Hematopoietic multipotent progenitor cell treated with erythropoietin and hydrocortisone succinate and interleukin-3 and kit ligand, for 15 days (in vitro differentiated cells): ENCODE results near the gene NCLN.
A peak's percentile ranks its signal among the peaks of the same experiment; 100 is the strongest.
"Not testable (repeated sequence)": the region's sequence is repeated elsewhere in the genome, so short reads cannot be mapped to it uniquely, and the experiment has no call there.

Experiments used
- DNase-seq: peaks from one replicate; pipeline ENCODE4 v3.0.0-alpha.2; 2015; ENCODE audit warnings: low spot score

The NCLN gene, protein sequence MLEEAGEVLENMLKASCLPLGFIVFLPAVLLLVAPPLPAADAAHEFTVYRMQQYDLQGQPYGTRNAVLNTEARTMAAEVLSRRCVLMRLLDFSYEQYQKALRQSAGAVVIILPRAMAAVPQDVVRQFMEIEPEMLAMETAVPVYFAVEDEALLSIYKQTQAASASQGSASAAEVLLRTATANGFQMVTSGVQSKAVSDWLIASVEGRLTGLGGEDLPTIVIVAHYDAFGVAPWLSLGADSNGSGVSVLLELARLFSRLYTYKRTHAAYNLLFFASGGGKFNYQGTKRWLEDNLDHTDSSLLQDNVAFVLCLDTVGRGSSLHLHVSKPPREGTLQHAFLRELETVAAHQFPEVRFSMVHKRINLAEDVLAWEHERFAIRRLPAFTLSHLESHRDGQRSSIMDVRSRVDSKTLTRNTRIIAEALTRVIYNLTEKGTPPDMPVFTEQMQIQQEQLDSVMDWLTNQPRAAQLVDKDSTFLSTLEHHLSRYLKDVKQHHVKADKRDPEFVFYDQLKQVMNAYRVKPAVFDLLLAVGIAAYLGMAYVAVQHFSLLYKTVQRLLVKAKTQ

DNA sequence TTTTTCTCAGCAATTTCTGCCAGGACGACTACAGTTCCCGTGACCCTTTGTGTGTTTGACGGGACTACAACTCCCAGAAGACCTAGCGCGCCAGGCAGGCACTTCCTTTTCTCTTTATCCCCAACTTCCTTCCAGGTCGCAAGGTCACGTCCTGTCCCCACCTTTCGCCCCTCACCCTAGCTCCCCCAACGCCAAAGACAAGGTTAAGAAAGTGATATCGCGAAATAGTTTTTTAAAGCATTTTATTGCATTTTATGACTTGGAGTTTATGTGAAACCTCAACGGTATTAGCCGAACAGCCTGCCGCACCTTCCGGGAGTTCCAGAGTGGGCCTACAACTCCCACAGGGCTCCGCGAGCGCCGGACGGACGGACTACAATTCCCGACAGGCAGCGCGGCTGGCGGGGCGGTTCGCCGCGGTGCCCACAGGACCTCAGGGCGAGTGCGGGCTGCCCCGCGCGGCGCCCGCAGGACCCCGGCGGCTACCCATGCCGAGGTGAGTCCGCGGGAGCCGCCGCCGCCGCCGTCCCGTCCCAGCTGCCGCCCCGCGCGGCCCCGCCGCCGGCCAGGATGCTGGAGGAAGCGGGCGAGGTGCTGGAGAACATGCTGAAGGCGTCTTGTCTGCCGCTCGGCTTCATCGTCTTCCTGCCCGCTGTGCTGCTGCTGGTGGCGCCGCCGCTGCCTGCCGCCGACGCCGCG lies at the start of gene NCLN:
NCLN (plus strand) TSS at position 470 of the 699 bp plus-strand sequence; CDS start at position 571, 101 bp downstream.
- peak; percentile 94 for DNase-seq

DNA sequence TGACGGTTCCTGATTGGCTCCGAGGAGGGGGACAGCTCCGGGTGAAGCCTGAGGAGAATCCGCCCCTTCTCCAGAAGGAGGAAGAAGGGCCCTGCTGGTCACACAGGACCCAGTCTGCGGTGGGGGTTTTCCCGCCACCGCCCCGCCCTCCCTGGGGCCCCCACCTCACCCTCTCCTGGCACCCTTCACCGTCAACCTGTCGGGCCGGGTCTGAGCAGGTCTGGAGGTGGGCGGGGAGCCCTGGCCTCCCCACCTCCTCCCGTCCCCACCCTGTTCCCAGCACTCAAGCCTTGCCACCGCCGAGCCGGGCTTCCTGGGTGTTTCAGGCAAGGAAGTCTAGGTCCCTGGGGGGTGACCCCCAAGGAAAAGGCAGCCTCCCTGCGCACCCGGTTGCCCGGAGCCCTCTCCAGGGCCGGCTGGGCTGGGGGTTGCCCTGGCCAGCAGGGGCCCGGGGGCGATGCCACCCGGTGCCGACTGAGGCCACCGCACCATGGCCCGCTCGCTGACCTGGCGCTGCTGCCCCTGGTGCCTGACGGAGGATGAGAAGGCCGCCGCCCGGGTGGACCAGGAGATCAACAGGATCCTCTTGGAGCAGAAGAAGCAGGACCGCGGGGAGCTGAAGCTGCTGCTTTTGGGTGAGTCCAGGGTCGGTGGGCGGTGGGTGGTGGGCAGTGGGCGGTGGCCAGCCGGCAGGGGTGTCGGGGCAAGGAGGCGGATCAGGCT lies 49.6 kb upstream of the NCLN start, which contains the start of gene GNA15:
GNA15 (plus strand) TSS at position 73 of the 723 bp plus-strand sequence; CDS start at position 491, 418 bp downstream.
- DNase-seq = peak; percentile 9

DNA sequence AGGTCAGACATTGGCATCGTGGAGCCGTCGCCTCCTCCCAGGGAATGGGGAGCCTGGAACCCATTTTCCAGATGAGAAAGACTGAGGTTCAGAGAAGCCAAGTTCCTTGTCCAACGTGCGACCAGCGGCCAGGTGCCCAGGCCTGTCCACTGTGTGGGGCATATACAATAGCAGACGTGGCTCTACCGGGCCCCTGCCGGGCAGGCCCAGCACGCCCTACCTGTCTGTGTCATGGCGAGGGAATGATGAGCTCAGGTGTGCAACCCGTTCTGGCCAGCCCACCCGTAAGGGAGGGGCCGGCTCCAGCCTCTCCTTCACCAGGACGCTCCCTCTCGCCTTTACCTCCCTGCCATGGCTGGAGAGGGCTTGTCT lies 49.1 kb upstream of the NCLN start:
- no peak for DNase-seq

DNA sequence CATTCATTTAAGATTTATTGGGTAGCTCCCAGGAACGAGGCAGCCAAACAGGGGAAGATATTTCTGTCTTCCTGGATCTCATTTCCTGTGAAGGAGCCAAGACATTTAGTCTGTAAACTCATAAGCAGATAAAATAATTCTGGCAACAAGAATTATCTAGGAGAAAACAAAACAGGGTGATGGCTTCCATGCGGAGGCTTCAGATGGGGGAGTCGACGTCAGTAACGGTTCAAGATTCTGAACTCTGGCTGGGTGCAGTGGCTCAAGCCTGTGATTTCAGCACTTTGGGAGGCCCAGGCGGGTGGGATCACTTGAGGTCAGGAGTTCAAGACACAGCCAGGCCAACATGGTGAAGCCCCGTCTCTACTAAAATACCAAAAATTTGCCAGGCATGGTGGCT lies 48.6 kb upstream of the NCLN start:
- peak; percentile 6 for DNase-seq

DNA sequence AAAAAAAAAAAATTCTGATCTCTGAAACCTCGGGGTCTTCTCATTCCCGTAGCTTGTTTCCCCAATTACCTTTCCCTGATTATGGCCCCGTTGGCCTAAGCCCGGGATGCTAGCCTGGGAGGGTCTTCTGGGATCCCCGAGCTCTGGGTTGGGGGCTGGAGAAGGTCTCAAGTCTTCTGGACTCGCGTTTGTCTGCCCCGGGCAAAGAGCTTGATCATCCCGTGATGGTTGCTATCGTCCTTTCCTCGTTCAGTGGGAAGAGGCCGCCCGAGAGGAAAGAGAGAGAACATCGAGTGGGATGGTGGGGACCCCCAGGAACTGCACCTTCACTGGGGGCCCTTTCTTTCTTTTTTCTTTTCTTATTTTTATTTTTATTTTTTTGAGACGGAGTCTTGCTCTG lies 47.5 kb upstream of the NCLN start:
- no peak for DNase-seq

DNA sequence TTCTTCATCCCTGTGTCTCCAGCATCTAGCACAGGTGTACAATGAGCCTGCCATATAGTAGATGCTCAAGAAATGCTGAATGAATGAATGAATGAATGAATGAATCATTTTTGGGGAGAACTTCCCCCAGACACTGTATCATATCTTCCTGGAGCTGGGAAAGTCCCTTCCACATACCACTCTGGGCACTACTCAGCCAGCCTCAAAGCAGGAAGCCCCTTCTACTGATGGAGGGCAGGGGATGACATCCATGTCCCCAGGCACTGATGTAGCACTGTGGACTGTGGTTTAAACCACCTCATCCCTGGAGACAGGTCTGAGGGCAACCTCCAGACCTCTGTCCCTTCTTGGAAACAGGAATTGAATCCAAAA lies 45.1 kb upstream of the NCLN start:
- no peak for DNase-seq

DNA sequence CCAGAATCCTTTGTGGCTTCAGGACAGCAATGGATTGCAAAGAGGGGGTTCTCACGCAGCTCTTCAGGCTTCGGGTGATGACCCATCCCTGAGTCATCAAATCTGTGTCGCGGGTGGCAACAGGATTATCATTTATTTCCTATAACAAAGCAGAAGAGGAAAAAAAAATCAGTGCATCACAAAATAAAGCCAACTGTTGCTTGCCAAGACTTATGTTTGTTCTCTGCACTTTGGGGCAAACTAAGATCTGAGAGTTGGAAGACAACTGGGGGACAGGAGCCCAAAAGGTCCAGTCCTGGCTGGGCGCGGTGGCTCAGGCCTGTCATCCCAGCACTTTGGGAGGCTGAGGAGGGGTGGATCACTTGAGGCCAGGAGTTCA lies 43.4 kb upstream of the NCLN start:
- DNase-seq = no peak

DNA sequence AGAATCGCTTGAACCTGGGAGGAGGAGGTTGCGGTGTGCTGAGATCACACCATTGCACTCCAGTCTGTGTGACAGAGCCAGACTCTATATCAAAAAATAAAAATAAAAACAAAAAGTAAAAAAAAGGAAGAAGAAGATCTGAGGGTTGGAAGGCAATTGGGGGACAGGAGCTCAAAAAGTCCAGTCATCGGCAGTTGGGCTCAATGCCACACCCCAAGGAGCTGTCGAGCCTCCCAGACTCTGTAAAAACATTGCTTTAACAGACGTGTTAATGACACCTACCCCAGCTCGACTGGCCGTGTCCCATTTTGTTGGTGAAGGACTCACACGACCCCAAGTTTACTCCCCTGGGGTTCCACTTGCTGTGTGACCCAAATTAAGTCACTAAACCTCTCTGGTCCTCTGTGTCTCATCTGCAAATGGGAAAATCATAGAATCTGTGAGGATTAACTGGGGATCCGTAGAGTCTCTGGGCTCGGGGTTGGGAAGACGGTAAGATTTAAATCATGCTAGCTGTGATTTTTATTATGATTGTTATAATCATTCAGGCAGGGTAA lies 42.9 kb upstream of the NCLN start:
- DNase-seq = no peak

DNA sequence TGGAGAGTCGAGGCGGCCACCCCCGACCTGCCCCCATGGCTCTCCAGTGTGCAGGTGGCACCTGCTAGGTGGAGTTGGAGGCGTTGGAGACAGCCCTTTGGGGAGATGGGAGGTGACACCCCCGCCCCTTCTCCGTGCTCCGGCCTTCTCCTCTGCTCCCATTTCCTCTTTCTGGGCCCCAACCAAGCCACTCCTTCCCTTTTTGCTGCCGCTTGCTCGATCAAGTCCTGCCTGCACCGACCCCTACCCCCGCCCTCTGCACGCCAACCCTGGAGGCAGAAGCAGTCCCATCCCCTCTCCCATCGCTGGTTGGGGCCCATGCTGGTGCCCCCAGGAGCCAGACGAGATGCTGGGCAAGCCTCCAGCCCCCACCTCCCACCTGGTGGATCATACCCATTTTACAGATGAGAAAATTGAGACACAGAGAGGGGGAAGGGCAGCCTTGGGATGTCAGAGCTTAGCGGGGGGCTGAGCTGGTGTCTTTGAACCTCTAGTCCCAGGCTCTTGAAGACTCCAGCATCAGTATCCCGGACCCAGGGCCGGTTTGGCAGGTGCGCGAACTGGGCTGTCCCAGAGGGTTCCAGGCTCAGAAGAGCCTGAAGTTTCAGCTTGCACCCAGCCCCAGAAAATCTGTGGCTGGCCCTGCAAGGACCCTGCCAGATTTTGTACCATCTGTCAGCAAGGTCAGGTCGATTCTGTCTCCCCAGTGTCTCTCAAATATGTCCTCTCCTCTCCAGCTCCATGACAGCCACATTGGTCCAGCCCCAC lies 39.6 kb upstream of the NCLN start:
- DNase-seq = no peak

DNA sequence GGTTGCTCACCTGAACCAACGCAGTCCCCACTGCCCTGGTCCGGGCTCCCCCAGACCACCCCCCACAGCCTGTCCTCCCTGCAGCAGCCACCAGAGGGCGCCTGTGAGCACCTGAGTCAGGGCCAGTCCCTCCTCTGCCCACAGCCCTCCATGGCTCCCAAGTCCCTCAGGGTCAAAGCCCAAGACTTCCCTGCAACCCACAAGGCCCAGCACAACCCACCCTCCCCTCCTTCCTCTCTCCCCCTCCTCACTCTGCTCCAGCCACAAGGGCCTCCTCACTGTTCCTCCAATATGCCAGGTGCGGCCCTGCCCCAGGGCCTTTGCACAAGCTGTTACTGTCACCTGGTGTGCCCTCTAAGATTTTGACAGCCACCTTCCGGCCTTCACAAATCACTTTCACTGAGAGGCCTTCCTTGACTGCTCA lies 39.0 kb upstream of the NCLN start:
- DNase-seq = peak; percentile 54

DNA sequence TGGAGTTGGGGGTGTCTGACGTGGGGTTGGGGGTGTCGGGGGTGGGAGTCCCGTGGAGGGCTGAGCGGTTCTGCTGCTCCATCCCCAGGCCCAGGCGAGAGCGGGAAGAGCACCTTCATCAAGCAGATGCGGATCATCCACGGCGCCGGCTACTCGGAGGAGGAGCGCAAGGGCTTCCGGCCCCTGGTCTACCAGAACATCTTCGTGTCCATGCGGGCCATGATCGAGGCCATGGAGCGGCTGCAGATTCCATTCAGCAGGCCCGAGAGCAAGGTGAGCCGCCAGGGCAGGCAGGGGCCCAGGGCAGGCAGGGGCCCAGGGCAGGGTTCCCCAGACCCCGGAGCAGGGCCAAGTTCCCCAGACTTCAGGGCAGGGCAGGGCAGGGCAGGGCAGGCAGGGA lies 37.2 kb upstream of the NCLN start:
- no peak for DNase-seq

DNA sequence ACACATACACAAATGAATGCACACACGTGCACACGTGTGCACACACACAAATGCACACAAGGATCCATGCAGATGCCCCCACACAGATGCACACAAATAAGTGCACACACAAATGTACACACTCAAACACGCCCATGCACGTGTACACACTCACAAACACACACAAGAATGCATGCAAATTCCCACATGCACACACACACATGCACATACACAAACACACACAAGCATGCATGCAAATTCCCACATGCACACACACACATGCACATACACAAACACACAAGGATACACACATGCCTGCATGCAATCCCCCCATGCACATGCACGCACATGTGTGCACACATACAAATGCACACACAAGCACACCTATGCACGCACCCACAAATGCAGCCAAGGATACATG lies 36.6 kb upstream of the NCLN start:
- DNase-seq = no peak

DNA sequence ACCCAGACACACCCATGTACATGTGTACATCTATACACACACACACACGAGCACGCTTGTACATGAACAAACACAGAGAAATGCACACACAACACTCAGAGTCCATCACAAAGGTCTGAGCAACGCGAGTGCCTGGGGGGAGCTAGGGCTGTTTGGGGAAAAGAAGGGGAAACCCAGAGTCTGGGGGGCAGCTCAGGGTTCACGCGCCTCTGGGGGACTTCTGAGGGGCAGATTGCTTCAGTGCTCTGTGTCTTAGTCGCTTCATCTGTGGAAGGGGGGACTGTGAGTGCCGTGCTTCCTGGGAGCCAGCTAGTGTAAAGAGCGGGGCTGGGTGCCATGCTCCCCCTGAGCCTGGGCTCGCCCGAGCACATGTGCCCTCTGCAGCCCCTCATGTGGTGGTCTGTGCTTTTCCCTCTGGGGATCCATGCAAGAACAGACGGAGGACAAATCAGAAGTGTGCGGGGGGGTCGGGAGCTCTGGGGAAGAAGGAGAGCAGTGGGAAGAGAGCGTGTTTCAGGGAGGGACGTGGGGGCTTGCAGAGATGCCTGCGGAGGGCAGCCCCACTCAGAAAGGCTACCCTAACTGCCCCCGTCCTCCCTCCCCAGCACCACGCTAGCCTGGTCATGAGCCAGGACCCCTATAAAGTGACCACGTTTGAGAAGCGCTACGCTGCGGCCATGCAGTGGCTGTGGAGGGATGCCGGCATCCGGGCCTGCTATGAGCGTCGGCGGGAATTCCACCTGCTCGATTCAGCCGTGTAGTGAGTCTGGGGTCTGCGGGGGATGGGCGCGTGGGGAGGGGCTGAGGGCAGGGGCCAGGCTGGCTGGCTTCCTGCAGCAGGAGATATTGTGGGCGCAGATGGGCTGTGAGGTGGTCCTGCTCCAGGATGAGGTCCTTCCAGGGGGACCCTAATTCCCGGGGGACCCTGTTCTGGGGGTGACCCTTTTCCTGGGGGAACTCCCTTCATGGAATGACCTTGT lies 35.9 kb upstream of the NCLN start:
- DNase-seq = no peak

DNA sequence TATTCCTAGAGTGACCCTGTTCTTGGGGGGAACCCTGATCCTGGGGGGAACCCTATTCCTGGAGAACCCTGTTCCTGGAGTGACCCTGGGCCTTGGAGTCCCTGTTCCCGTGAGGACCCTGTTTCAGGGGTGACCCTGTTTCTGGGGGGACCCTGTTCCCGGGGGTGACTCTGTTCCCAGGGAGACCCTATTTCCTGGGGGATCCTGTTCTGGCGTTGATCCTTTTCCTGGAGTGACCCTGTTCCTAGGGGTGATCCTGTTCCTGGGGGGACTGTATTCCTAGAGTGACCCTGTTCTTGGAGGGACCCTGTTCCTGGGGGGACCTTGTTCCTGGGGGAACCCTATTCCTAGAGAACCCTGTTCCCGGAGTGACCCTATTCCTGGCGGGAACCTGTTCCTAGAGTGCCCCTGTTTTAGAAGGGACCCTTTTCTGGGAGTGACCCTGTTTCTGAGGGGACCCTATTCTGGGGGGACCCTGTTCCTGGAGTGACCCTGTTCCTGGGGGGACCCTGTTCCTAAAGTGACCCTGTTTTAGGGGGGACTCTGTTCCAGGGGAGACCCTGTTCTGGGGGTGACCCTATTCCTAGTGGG lies 34.9 kb upstream of the NCLN start:
- no peak for DNase-seq

DNA sequence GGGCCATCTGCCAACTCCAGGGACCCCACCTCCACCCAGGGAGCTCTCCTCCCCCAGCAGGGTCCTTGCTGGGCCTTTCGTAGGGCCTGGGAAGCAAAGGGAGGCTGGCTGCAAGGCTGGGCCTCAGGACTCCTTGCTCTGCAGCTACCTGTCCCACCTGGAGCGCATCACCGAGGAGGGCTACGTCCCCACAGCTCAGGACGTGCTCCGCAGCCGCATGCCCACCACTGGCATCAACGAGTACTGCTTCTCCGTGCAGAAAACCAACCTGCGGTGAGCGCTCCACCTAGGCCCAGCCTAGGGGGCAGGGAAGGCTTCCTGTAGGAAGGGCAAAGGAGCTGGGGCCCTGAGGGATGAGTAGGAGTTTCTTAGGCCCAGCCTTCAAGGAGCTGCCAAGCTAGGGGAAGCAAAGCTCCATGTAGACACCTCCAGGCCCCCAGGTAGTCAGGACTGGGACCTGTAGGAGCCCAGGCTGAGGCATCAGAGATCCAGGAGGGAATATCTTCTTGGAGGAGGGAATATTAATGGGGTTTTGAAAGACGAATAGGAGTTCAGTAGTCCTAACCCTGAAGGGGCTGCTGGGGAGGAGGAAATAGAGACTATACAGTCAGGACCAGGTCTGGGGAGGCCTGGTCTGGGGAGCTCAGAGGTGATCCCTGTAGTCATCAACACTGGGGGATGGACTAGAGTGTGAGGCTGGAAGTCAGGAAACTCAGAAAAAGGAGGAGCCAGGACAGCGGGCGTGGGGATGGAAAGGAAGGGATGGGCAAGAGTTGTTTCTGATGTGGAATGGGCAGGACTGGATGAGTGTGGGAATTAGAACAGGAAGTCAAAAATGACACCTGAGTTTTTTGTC lies 33.9 kb upstream of the NCLN start:
- DNase-seq = no peak

DNA sequence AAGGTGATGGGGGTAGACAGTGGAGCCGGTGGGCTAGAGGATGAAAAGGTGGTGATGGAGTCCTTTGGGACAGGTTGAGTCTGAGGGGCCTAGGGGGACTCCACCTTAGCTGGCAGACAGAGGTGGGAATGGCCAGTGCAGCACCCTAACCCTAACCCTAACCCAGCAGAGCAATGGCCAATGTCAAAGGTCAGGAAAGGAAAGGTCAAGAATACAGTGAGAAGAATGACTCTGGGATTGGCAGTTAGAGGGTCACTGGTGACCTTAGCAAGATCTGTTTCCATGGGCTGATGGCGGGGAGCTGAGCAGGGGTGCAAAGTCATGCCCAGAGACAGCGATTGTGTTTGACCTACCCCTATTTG lies 33.3 kb upstream of the NCLN start:
- DNase-seq = no peak

DNA sequence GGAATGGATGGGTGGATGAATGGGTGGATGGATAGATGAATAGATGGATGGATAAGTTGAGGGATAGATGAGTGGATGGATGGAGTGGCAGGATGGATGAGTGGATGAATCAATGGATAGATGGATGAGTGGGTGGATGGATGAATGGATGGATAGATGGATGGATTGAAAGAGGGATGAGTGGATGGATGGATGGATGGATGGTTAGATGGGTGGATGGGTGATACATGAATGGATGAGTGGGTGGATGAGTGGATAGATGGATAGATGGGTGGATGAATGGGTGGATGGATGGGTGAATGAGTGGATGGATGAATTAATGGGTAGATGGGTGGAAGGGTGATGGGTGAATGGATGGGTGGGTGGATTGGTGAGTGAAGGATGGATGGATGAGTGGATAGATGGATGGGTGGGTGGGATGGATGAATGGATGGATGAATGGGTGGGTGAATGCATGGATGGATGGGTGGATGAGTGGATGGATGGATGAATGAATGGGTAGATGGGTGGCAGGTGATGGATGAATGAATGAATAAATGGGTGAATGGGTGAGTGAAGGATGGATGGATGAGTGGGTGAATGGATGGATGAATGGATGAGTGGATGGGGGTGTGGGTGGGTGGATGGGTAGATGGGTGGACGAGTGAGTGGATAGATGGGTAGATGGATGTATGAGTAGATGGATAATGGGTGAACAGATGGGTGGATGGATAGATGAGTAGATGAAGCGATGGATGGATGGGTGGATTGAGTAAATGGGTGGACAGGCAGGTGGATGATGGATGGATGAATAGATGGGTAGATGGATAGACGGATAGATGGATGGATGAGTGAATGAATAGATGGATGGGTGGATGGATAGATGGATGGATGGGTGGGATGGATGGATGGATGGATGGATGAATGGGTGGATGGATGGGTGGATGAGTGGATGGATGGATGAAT lies 32.2 kb upstream of the NCLN start:
- DNase-seq = no peak

DNA sequence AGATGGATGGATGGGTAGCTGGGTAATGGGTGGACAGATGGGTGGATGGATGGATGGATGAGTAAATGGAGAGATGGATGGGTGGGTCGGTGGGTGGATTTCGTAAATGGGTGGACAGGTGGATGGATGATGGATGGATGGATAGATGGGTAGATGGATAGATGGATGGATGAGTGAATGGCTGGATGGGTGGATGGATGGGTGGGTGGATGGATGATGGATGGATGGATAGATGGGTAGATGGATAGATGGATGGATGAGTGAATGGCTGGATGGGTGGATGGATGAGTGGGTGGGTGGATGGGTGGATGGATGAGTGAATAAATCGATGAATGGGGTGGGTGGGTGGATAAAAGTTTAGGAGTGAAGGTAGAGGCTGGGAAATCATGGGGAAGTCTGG lies 31.3 kb upstream of the NCLN start:
- DNase-seq = not testable (repeated sequence)
